SU-DHL-6 (cell line): ENCODE measurements around the gene SERINC5.

Source experiments
- H2AFZ ChIP-seq: fragments of 200-600 bp; sonication (generic); 2 replicates; pipeline ENCODE4 v1.6.1; 2014; ENCODE audit warnings: low read depth, mild to moderate bottlenecking, moderate library complexity, mixed read lengths, antibody characterized with exemption, low read length; ENCODE audit not compliant: severe bottlenecking
- H3F3A ChIP-seq: fragments of 200-600 bp; shearing (Covaris generic); 2 replicates; pipeline ENCODE4 v1.6.0; 2016; ENCODE audit warnings: antibody characterized with exemption, mild to moderate bottlenecking; ENCODE audit not compliant: insufficient read depth
- H3K27ac ChIP-seq: fragments of 200-600 bp; sonication (generic); 2 replicates; pipeline ENCODE4 v1.5.1; 2016; ENCODE audit warnings: low read depth, mild to moderate bottlenecking, low read length, moderate library complexity, mixed read lengths
- H3K27me3 ChIP-seq: fragments of 200-600 bp; sonication (generic), shearing (Covaris generic); 2 replicates; pipeline ENCODE4 v1.6.0; 2014; ENCODE audit warnings: mild to moderate bottlenecking, low read length
- H3K36me3 ChIP-seq: fragments of 200-600 bp; sonication (generic); 2 replicates; pipeline ENCODE4 v1.6.1; 2014; ENCODE audit warnings: mild to moderate bottlenecking, low read length, mixed read lengths
- H3K4me2 ChIP-seq: fragments of 300-600, 200-600 bp; shearing (Covaris generic), sonication (generic); 2 replicates; pipeline ENCODE4 v1.6.0; 2014; ENCODE audit warnings: low read length, low read depth, mild to moderate bottlenecking; ENCODE audit not compliant: poor library complexity, severe bottlenecking
- H3K4me3 ChIP-seq: fragments of 200-600 bp; sonication (generic); 2 replicates; pipeline ENCODE4 v1.5.1; 2014; ENCODE audit warnings: antibody characterized with exemption, low read length, mild to moderate bottlenecking, mixed read lengths; ENCODE audit not compliant: insufficient read depth, poor library complexity, severe bottlenecking
- H3K79me2 ChIP-seq: fragments of 200-600 bp; sonication (generic); 2 replicates; pipeline ENCODE4 v1.6.1; 2014; ENCODE audit warnings: mild to moderate bottlenecking, low read length, moderate library complexity; ENCODE audit not compliant: insufficient read depth
- H3K9ac ChIP-seq: fragments of 200-600 bp; sonication (generic); 2 replicates; pipeline ENCODE4 v1.7.0; 2014; ENCODE audit warnings: mild to moderate bottlenecking, low read length
- H3K9me2 ChIP-seq: fragments of 200-600 bp; sonication (generic); replicated peaks from 2 replicates; pipeline ENCODE4 v1.6.1; 2014; ENCODE audit warnings: low read length; ENCODE audit not compliant: insufficient read depth
- H3K9me3 ChIP-seq: fragments of 200-600 bp; sonication (generic); 2 replicates; pipeline ENCODE4 v1.6.1; 2014; ENCODE audit warnings: low read length, mixed read lengths; ENCODE audit not compliant: insufficient read depth
- H4K20me1 ChIP-seq: fragments of 200-600 bp; sonication (generic); 2 replicates; pipeline ENCODE4 v1.6.1; 2014; ENCODE audit warnings: low read depth, mild to moderate bottlenecking, antibody characterized with exemption, low read length, moderate library complexity, mixed read lengths
- EZH2phosphoT487 ChIP-seq: fragments of 200-600 bp; sonication (generic), shearing (Covaris generic); conservative IDR thresholded peaks from 2 replicates; pipeline ENCODE4 v1.6.1; 2018; ENCODE audit warnings: mild to moderate bottlenecking, antibody characterized with exemption, low read length, moderate library complexity, mixed read lengths
- TF ChIP-seq, protein P1 (sequence below): fragments of 200-600 bp; sonication (generic); IDR thresholded peaks from one replicate; pipeline ENCODE4 v1.5.1; 2017; ENCODE audit warnings: antibody characterized with exemption, mild to moderate bottlenecking, low read length, moderate library complexity; ENCODE audit not compliant: insufficient read depth, poor library complexity, severe bottlenecking

Gene SERINC5

GRCh38 chr5:80103371-80103770 lies 152.5 kb downstream of the SERINC5 start:
- no peaks in the 10 kb centered on the region for H3F3A ChIP-seq
- no peaks in the 10 kb centered on the region for H3K9me3 ChIP-seq
- no peaks in the 10 kb centered on the region for H3K27me3 ChIP-seq
- H3K27ac ChIP-seq, result no peak overlapping the region
- no peak for TF ChIP-seq EZH2phosphoT487
- TF ChIP-seq, protein P1, sequence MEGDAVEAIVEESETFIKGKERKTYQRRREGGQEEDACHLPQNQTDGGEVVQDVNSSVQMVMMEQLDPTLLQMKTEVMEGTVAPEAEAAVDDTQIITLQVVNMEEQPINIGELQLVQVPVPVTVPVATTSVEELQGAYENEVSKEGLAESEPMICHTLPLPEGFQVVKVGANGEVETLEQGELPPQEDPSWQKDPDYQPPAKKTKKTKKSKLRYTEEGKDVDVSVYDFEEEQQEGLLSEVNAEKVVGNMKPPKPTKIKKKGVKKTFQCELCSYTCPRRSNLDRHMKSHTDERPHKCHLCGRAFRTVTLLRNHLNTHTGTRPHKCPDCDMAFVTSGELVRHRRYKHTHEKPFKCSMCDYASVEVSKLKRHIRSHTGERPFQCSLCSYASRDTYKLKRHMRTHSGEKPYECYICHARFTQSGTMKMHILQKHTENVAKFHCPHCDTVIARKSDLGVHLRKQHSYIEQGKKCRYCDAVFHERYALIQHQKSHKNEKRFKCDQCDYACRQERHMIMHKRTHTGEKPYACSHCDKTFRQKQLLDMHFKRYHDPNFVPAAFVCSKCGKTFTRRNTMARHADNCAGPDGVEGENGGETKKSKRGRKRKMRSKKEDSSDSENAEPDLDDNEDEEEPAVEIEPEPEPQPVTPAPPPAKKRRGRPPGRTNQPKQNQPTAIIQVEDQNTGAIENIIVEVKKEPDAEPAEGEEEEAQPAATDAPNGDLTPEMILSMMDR, result no peak
- H4K20me1 ChIP-seq, result no peaks in the 10 kb centered on the region
- no peak overlapping the region for H2AFZ ChIP-seq
- H3K79me2 ChIP-seq, result no peaks in the 10 kb centered on the region
- no peaks in the 10 kb centered on the region for H3K36me3 ChIP-seq
- no peak overlapping the region for H3K4me3 ChIP-seq
- H3K4me2 ChIP-seq, result no peak overlapping the region
- H3K9ac ChIP-seq, result no peak overlapping the region
- no peaks in the 10 kb centered on the region for H3K9me2 ChIP-seq

DNA sequence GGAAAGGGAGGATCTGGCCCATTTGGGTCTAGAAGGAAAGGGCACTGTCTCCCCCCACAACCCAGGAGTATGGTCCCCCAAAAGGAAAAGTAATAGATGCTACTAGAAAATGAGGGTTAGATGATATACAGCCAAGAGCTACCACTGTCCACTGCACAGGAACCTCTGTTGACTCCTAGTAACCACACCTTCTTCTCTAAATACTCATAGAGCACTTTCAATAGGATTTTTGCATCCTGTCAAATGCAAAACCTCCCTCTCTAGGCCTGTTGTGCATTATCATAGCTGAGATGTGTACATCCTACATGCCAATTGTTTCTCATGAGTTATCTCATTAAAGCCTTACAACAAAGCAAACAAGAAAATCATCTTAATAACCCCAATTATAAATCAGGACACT lies 153.9 kb downstream of the SERINC5 start:
- no peak for TF ChIP-seq EZH2phosphoT487
- TF ChIP-seq, protein P1, result no peak
- Histone ChIP-seq H3K27ac (no peak overlapping the region), H3K36me3 (no peaks in the 10 kb centered on the region), H3K9me2 (no peaks in the 10 kb centered on the region), H3K27me3 (no peaks in the 10 kb centered on the region), H3K4me2 (no peak overlapping the region), H4K20me1 (no peaks in the 10 kb centered on the region), H3F3A (no peaks in the 10 kb centered on the region), H3K9ac (no peak overlapping the region), H2AFZ (no peak overlapping the region), H3K4me3 (no peak overlapping the region), H3K79me2 (no peaks in the 10 kb centered on the region), H3K9me3 (no peaks in the 10 kb centered on the region)

DNA sequence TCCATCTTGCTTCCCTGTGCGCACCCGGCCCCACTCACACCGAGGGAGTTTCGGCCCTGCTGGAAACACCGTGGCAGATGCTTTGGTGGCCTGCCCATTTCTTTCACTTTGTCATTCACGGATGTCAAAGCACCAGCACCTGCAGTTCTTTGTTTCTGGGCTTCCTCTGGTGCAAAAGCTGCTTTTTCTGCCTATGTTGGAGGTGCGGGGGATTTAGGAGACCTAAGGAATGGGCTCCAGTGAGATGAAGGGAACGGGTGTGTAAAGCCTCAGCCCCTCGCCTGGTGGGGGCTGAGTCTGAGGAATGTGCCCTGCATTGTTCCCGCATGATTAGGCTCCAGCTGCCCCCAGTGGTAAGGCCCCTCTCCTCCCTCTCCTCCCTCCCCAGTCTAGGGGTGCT lies 158.4 kb downstream of the SERINC5 start:
- H3K9ac ChIP-seq, result no peak overlapping the region
- no peaks in the 10 kb centered on the region for H3K36me3 ChIP-seq
- H3K9me3 ChIP-seq, result no peaks in the 10 kb centered on the region
- H3K27me3 ChIP-seq, result no peaks in the 10 kb centered on the region
- no peaks in the 10 kb centered on the region for H3F3A ChIP-seq
- no peak for TF ChIP-seq EZH2phosphoT487
- TF ChIP-seq, protein P1, result no peak
- no peak overlapping the region for H3K4me3 ChIP-seq
- no peak overlapping the region for H2AFZ ChIP-seq
- H3K9me2 ChIP-seq, result no peaks in the 10 kb centered on the region
- no peak overlapping the region for H3K27ac ChIP-seq
- H3K4me2 ChIP-seq, result no peak overlapping the region
- no peaks in the 10 kb centered on the region for H3K79me2 ChIP-seq
- no peaks in the 10 kb centered on the region for H4K20me1 ChIP-seq
